ENCODE measurements around the gene DCAF4L1. TPM values are rescaled to one million over a fixed set of nuclear protein-coding genes. Genes with fewer than 3 reads are reported as not detected.

The DCAF4L1 gene
- total and polyA plus RNA-seq, 2 of the 4 experiments (the other 2 are of a cell fraction): 0.07 to 0.18 TPM

DNA sequence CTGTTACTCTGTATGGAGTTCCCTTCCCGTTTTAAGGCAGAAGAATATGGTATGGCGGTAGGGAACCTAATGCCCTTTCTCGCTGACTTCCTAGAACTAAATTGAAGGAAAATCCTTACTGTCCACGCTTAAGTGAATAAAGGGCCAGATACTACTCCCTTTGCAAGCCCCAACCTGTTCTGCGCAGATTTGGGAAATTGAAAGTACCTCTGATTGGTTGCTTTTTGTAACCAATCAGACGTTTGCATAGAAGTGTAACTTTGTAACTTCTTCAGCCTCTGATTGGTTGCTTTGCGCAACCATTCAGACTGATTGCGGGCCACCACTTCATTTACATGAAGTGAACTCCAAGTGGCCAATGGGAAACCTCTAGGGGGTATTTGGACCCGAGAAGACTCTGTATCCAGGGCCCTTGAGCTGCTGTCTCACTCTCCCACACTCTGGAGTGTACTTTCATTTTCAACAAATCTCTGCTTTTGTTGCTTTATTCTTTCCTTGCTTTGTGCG lies 47.5 kb upstream of the DCAF4L1 start:
- in situ Hi-C loops (cut with MboI; ENCODE audit: low sequenced_read_pairs): no loop called here
- Histone ChIP-seq H3K36me3 (ENCODE audit: control insufficient read depth, insufficient read depth, low read length) (0 out of 2 replicates have a peak, but pooled peaks cover under 1% of the 10 kb centered on the region), H3K14ac (replicated peaks; ENCODE audit: low read depth, low read length) (no peak overlapping the region), H3K4me1 (ENCODE audit: control insufficient read depth, insufficient read depth, low read length) (peaks cover 6% of the 10 kb centered on the region), H3K9me1 (ENCODE audit: insufficient read depth, low read length) (peaks cover 4% of the 10 kb centered on the region; the same call in 1 of the 2 replicates), H2AK9ac (replicated peaks; ENCODE audit: low read depth, low read length, poor library complexity) (no peak overlapping the region), H3K9ac (ENCODE audit: low read depth, low read length) (no peak overlapping the region), H3K23ac (ENCODE audit: low read depth, low read length) (no peak overlapping the region), H3K4me3 (ENCODE audit: insufficient read depth, low read depth, low read length) (no peak overlapping the region), H4K5ac (ENCODE audit: low read depth, low read length) (0 out of 2 replicates have a peak overlapping the region, but pooled peaks have one; percentile 13), H3K79me1 (ENCODE audit: low read depth in 1 of 2, low read length in 2 of 2) (peaks cover 1 to 19% of the 10 kb centered on the region in 2 experiments; a peak in 3 of 4 replicates), H3K27me3 (ENCODE audit: control insufficient read depth, insufficient read depth, low read length) (peaks cover 3% of the 10 kb centered on the region), H3K9me3 (ENCODE audit: control insufficient read depth, insufficient read depth, low read length) (no peaks in the 10 kb centered on the region), H4K20me1 (ENCODE audit: insufficient read depth, low read length) (peaks cover 5% of the 10 kb centered on the region; the same call in 1 of the 2 replicates), H4K91ac (ENCODE audit: insufficient read depth, low read depth, low read length) (no peak overlapping the region), H2AK5ac (ENCODE audit: low read depth, low read length) (no peak overlapping the region), H2BK5ac (ENCODE audit: low read depth, low read length, poor library complexity, severe bottlenecking) (no peak overlapping the region), H3K4ac (ENCODE audit: low read depth, low read length) (no peak overlapping the region), H4K8ac (ENCODE audit: low read depth in 2 of 2, low read length in 2 of 2) (peak overlapping the region in 1 of 2 experiments; percentile 86; a peak in 2 of 4 replicates), H2BK120ac (ENCODE audit: low read depth, low read length) (no peak overlapping the region), H2BK20ac (ENCODE audit: low read depth, low read length) (no peak overlapping the region), H2AFZ (replicated peaks; ENCODE audit: low read length, poor library complexity) (peak overlapping the region; percentile 52), H2BK15ac (ENCODE audit: low read depth, low read length) (no peak overlapping the region), H3K27ac (ENCODE audit: insufficient read depth, low read length) (no peak overlapping the region), H3K18ac (ENCODE audit: low read depth, low read length) (no peak overlapping the region), H3K4me2 (ENCODE audit: low read depth, low read length) (no peak overlapping the region), H3K56ac (ENCODE audit: extremely low read depth, insufficient read depth, low read length) (no peak overlapping the region)
- intact Hi-C loops (cut with micrococcal nuclease): no loop called here
- WGBS, 2 experiments (ENCODE audit: extremely low coverage in 2 of 2, insufficient read length in 1 of 2): 84% methylated on average over 4 of the region's 10 CpGs; no CpG with 5 or more reads in 1 of the 2 experiments
- DNase-seq (no peak), ATAC-seq (ENCODE audit: low read depth) (no peak)
- ChIA-PET POLR2A (ENCODE audit: unreplicated experiment) (interaction anchor here (0.6 kb wide), 1 partner anchor 232 kb away, joined by 3 read pairs; no protein-coding TSS in a partner anchor), CTCF (no interaction called here)
- no TSS peak for BruUV-seq (replicated peaks)
- no peak for TF ChIP-seq CEBPB (IDR thresholded peaks at IDR 0.05; ENCODE audit: low read depth, low read length)
- no peak for TF ChIP-seq RCOR1 (IDR thresholded peaks at IDR 0.05; ENCODE audit: insufficient replicate concordance, low read length)
- TF ChIP-seq RAD21 (IDR thresholded peaks at IDR 0.05; ENCODE audit: low read length): no peak
- no peak for TF ChIP-seq RFX5 (IDR thresholded peaks at IDR 0.05; ENCODE audit: low read depth, low read length)
- no peak for TF ChIP-seq MXI1 (IDR thresholded peaks at IDR 0.05; ENCODE audit: borderline replicate concordance, low read depth, low read length)
- dilution Hi-C loops (cut with HindIII; ENCODE audit: low sequenced_read_pairs, unreplicated experiment): no loop called here

Data from IMR-90 (cell line).